ENCODE measurements around the gene IL21R. TPM values are rescaled to one million over a fixed set of nuclear protein-coding genes. Genes with fewer than 3 reads are reported as not detected.

Gene IL21R
- total and polyA plus RNA-seq, 9 of the 15 experiments (the other 6 are each of a cell fraction or from before 2014, with no cell fraction given), result 0.04 to 0.34 (median 0.18) TPM; not detected in 1

DNA sequence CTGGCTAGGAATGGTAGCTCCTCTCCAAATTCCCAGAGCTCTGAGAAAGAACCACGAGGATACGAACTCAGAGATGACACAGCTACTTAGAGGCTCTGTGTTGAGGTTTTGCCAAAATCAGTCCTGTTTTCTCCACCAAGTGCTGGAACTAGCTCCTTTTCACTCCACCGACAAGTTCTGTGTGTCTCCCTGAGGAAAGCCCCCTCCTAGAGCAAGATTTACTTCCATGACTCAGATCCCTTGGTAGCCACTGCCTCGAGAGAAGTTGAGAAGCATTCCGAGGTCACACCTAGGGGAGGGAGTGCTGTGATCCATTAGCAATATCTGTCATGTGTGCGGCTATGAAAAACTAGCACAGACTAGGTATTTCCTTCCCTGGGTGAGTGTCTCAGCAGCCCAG lies 30.6 kb downstream of the IL21R start:
- H3K79me2 ChIP-seq (ENCODE audit: control insufficient read depth, insufficient read depth, low read length), result no peaks in the 10 kb centered on the region
- FAIRE-seq, result no peak
- TF ChIP-seq KLF10 (CRISPR knock-in tag; IDR thresholded peaks at IDR 0.05) (no peak), HDAC8 (tag; IDR thresholded peaks at IDR 0.05) (no peak), ZZZ3 (IDR thresholded peaks at IDR 0.05) (no peak), FIP1L1 (IDR thresholded peaks at IDR 0.05; ENCODE audit: low read depth, low read length, poor library complexity, severe bottlenecking) (no peak), ETS2 (tag; IDR thresholded peaks at IDR 0.05; ENCODE audit: borderline replicate concordance, poor library complexity, severe bottlenecking) (no peak), ZNF124 (CRISPR knock-in tag; IDR thresholded peaks at IDR 0.05) (no peak), NR2C1 (IDR thresholded peaks at IDR 0.05) (no peak), NR2C1 (tag; IDR thresholded peaks at IDR 0.05) (no peak), SIRT6 (IDR thresholded peaks at IDR 0.05; ENCODE audit: low read depth, low read length) (no peak), NFIX (CRISPR knock-in tag; IDR thresholded peaks at IDR 0.05; ENCODE audit: low read depth) (no peak), TBP (optimal IDR thresholded peaks at IDR 0.05; ENCODE audit: low read depth, low read length) (no peak), MAFG (tag; conservative IDR thresholded peaks at IDR 0.05) (no peak), BRD9 (IDR thresholded peaks at IDR 0.05; ENCODE audit: low read depth, partially characterized antibody) (no peak), SMAD4 (CRISPR knock-in tag; conservative IDR thresholded peaks at IDR 0.05) (no peak), ZFP1 (CRISPR knock-in tag; IDR thresholded peaks at IDR 0.05) (no peak), ZNF347 (CRISPR knock-in tag; IDR thresholded peaks at IDR 0.05; ENCODE audit: low read depth) (no peak)
- TF ChIP-seq, protein P1, sequence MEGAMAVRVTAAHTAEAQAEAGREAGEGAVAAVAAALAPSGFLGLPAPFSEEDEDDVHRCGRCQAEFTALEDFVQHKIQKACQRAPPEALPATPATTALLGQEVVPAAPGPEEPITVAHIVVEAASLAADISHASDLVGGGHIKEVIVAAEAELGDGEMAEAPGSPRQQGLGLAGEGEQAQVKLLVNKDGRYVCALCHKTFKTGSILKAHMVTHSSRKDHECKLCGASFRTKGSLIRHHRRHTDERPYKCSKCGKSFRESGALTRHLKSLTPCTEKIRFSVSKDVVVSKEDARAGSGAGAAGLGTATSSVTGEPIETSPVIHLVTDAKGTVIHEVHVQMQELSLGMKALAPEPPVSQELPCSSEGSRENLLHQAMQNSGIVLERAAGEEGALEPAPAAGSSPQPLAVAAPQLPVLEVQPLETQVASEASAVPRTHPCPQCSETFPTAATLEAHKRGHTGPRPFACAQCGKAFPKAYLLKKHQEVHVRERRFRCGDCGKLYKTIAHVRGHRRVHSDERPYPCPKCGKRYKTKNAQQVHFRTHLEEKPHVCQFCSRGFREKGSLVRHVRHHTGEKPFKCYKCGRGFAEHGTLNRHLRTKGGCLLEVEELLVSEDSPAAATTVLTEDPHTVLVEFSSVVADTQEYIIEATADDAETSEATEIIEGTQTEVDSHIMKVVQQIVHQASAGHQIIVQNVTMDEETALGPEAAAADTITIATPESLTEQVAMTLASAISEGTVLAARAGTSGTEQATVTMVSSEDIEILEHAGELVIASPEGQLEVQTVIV (CRISPR knock-in tag; IDR thresholded peaks at IDR 0.05; ENCODE audit: borderline replicate concordance), result no peak
- TF ChIP-seq, protein P2, sequence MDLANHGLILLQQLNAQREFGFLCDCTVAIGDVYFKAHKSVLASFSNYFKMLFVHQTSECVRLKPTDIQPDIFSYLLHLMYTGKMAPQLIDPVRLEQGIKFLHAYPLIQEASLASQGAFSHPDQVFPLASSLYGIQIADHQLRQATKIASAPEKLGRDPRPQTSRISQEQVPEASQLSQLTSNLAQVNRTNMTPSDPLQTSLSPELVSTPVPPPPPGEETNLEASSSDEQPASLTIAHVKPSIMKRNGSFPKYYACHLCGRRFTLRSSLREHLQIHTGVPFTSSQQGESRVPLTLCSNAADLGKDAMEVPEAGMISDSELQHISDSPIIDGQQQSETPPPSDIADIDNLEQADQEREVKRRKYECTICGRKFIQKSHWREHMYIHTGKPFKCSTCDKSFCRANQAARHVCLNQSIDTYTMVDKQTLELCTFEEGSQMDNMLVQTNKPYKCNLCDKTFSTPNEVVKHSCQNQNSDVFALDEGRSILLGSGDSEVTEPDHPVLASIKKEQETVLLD (IDR thresholded peaks at IDR 0.05), result no peak
- TF ChIP-seq, protein P3, sequence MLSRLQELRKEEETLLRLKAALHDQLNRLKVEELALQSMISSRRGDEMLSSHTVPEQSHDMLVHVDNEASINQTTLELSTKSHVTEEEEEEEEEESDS (CRISPR knock-in tag; IDR thresholded peaks at IDR 0.05), result no peak
- H3K9me1 ChIP-seq (ENCODE audit: control insufficient read depth, insufficient read depth, low read length), result no peaks in the 10 kb centered on the region
- H3K27ac ChIP-seq (ENCODE audit: extremely low read depth, low read depth, low read length), result no peak overlapping the region
- H3K4me3 ChIP-seq, result no peak overlapping the region
- intact Hi-C loops (cut with micrococcal nuclease), result no loop called here
- CTCF ChIA-PET (ENCODE audit: low intra/inter-chr PET ratio), result no interaction called here
- no peaks in the 10 kb centered on the region for H4K20me1 ChIP-seq (replicated peaks; ENCODE audit: control insufficient read depth, insufficient read depth, low read length)
- peaks cover 0 to 6% of the 10 kb centered on the region in 2 experiments; a peak in 1 of 5 replicates for H3K27me3 ChIP-seq (ENCODE audit: control insufficient read depth in 2 of 2, insufficient read depth in 2 of 2, low read length in 2 of 2)
- in situ Hi-C loops (cut with MboI), result no loop called here
- DNase-seq (ENCODE audit: extremely low read depth in 1 of 4, low spot score in 3 of 4), result no peak
- H2AFZ ChIP-seq (ENCODE audit: low read depth, low read length), result no peak overlapping the region
- H3K36me3 ChIP-seq (ENCODE audit: control insufficient read depth, insufficient read depth, low read length), result no peaks in the 10 kb centered on the region
- H3K4me2 ChIP-seq (ENCODE audit: insufficient read depth, low read length), result no peak overlapping the region
- 3% methylated on average over 6 of the region's 6 CpGs for WGBS (ENCODE audit: insufficient coverage, low coverage, missing lambda C conversion rate)
- no TSS peak for BruUV-seq (replicated peaks)
- H3K9ac ChIP-seq (ENCODE audit: insufficient read depth in 1 of 2, low read depth in 2 of 2, low read length in 2 of 2), result no peak overlapping the region
- no peak for ATAC-seq
- POLR2A ChIA-PET, result no interaction called here
- H3K9me3 ChIP-seq (replicated peaks; ENCODE audit: control insufficient read depth, insufficient read depth, low read depth, low read length), result no peaks in the 10 kb centered on the region
- H3K4me1 ChIP-seq (replicated peaks in 1 of 2; ENCODE audit: control insufficient read depth in 2 of 2, insufficient read depth in 2 of 2, low read length in 2 of 2), result peaks cover 5 to 12% of the 10 kb centered on the region in 2 experiments
